H1 (cell line): ENCODE results near the gene NADSYN1. TPM values are rescaled to one million over a fixed set of nuclear protein-coding genes. Genes with fewer than 3 reads are reported as not detected.

Source experiments
- CTCF ChIA-PET: fragments of 300-600 bp; sonication (Branson Sonifier 250); formaldehyde crosslinking; loops from one replicate; lab custom pipeline; 2021; ENCODE audit not compliant: partially characterized antibody; lab: Charles Lee
- POLR2A ChIA-PET: fragments of 300-600 bp; sonication (Branson Sonifier 250); formaldehyde crosslinking; loops from one replicate; lab custom pipeline; 2021; ENCODE audit warnings: inconsistent platforms; ENCODE audit not compliant: partially characterized antibody; lab: Charles Lee
- DNase-seq, 2 experiments: peaks; one replicate each; pipeline versions ENCODE4 v3.0.0 to v3.0.0-alpha.2; 2010 to 2022; ENCODE audit warnings: low spot score in 2 of 2, low read depth in 1 of 2, mixed read lengths in 1 of 2
- FAIRE-seq: peaks from 2 replicates; lab custom pipeline; 2011; peaks lifted over from hg19 to GRCh38; lab: Jason Lieb, UNC
- H2AFZ ChIP-seq: 2 replicates; pipeline ENCODE4 v1.8.1; 2012; ENCODE audit warnings: low read length, inconsistent platforms
- H2AK5ac ChIP-seq: 2 replicates; pipeline ENCODE4 v1.6.1; 2013; ENCODE audit warnings: low read depth, low read length
- H2BK120ac ChIP-seq: replicated peaks from 2 replicates; pipeline ENCODE3; 2013; ENCODE audit warnings: low read depth, low read length, inconsistent platforms
- H2BK12ac ChIP-seq: 2 replicates; pipeline ENCODE4 v1.6.1; 2013; ENCODE audit warnings: low read depth, low read length
- H2BK15ac ChIP-seq: 2 replicates; pipeline ENCODE4 v1.6.1; 2013; ENCODE audit warnings: low read length
- H2BK20ac ChIP-seq: 2 replicates; pipeline ENCODE4 v1.6.1; 2013; ENCODE audit warnings: low read length
- H2BK5ac ChIP-seq: 2 replicates; pipeline ENCODE4 v1.6.1; 2013; ENCODE audit warnings: low read depth, low read length
- H3K14ac ChIP-seq: 2 replicates; pipeline ENCODE4 v1.6.1; 2013; ENCODE audit warnings: inconsistent platforms; ENCODE audit not compliant: insufficient read length
- H3K18ac ChIP-seq: 2 replicates; pipeline ENCODE4 v1.6.1; 2013; ENCODE audit warnings: low read length; ENCODE audit errors: extremely low read depth
- H3K23ac ChIP-seq: 2 replicates; pipeline ENCODE4 v1.6.1; 2013; ENCODE audit warnings: inconsistent platforms; ENCODE audit not compliant: insufficient read length
- H3K23me2 ChIP-seq: 2 replicates; pipeline ENCODE4 v1.6.1; 2013; ENCODE audit warnings: low read depth, low read length
- H3K27ac ChIP-seq: 2 replicates; pipeline ENCODE4 v1.6.1; 2011; ENCODE audit warnings: low read depth, low read length, inconsistent platforms
- H3K27me3 ChIP-seq, 4 experiments: replicated peaks in 1 of 4; 1 replicate in 1 of 4; 2 replicates in 3 of 4; pipeline versions ENCODE4 v1.6.1 to v1.8.1; 2011 to 2013; ENCODE audit warnings: low read length in 3 of 4, mild to moderate bottlenecking in 3 of 4, inconsistent platforms in 2 of 4, mixed read lengths in 2 of 4, moderate library complexity in 1 of 4; ENCODE audit not compliant: control insufficient read depth in 3 of 4, insufficient read depth in 3 of 4; ENCODE audit errors: extremely low read depth in 1 of 4
- H3K36me3 ChIP-seq, 4 experiments: 2 replicates each; pipeline versions ENCODE4 v1.6.1 to v1.8.1; 2011 to 2013; ENCODE audit warnings: mild to moderate bottlenecking in 4 of 4, low read length in 3 of 4, moderate library complexity in 2 of 4, control low read depth in 1 of 4, inconsistent platforms in 1 of 4; ENCODE audit not compliant: insufficient read depth in 4 of 4, control insufficient read depth in 2 of 4
- H3K4ac ChIP-seq: replicated peaks from 2 replicates; pipeline ENCODE3; 2013; ENCODE audit warnings: low read length, low read depth, mixed read lengths, inconsistent platforms; ENCODE audit not compliant: insufficient read length
- H3K4me1 ChIP-seq, 4 experiments: replicated peaks in 1 of 4; 1 replicate in 1 of 4; 2 replicates in 3 of 4; pipeline versions ENCODE4 v1.6.1 to v1.8.1; 2011 to 2013; ENCODE audit warnings: low read length in 3 of 4, inconsistent platforms in 2 of 4, mixed read lengths in 1 of 4; ENCODE audit not compliant: insufficient read depth in 4 of 4, control insufficient read depth in 3 of 4
- H3K4me2 ChIP-seq, 2 experiments: 2 replicates each; pipeline versions ENCODE4 v1.6.1 to v1.8.1; 2011 to 2013; ENCODE audit warnings: low read depth in 2 of 2, low read length in 2 of 2, control low read depth in 1 of 2, inconsistent platforms in 1 of 2, mild to moderate bottlenecking in 1 of 2; ENCODE audit not compliant: insufficient read depth in 1 of 2
- H3K4me3 ChIP-seq, 4 experiments: fragments of 200-600, 300-600 bp in 1 of 4; sonication (generic), shearing (Covaris generic), sonication (Bioruptor Twin) in 1 of 4; 2 replicates each; pipeline versions ENCODE4 v1.5.1 to v1.8.1; 2011 to 2016; ENCODE audit warnings: low read length in 4 of 4, low read depth in 3 of 4, control low read depth in 2 of 4, inconsistent platforms in 2 of 4, mild to moderate bottlenecking in 2 of 4, mixed read lengths in 1 of 4, moderate library complexity in 1 of 4; ENCODE audit not compliant: insufficient read depth in 2 of 4; ENCODE audit errors: extremely low read depth in 1 of 4
- H3K56ac ChIP-seq: replicated peaks from 2 replicates; pipeline ENCODE3; 2013; ENCODE audit warnings: low read depth, mild to moderate bottlenecking, mixed read lengths, low read length, inconsistent platforms; ENCODE audit not compliant: insufficient read length
- H3K79me1 ChIP-seq: 2 replicates; pipeline ENCODE4 v1.6.1; 2013; ENCODE audit warnings: low read depth, low read length, control low read depth
- H3K79me2 ChIP-seq, 2 experiments: 2 replicates each; pipeline versions ENCODE4 v1.6.1 to v1.8.1; 2012 to 2013; ENCODE audit warnings: low read length in 2 of 2, mild to moderate bottlenecking in 2 of 2, inconsistent platforms in 1 of 2; ENCODE audit not compliant: insufficient read depth in 2 of 2, control insufficient read depth in 1 of 2
- H3K9ac ChIP-seq, 4 experiments: replicated peaks in 1 of 4; 1 replicate in 1 of 4; 2 replicates in 3 of 4; pipeline versions ENCODE4 v1.6.1 to v1.8.1; 2011 to 2013; ENCODE audit warnings: low read depth in 3 of 4, low read length in 3 of 4, control low read depth in 2 of 4, mild to moderate bottlenecking in 2 of 4, moderate library complexity in 2 of 4, inconsistent platforms in 1 of 4; ENCODE audit errors: extremely low read depth in 1 of 4
- H3K9me3 ChIP-seq, 2 experiments: 2 replicates each; pipeline versions ENCODE4 v1.6.1 to v1.8.1; 2012 to 2013; ENCODE audit warnings: mild to moderate bottlenecking in 2 of 2, moderate library complexity in 2 of 2, control low read depth in 1 of 2, inconsistent platforms in 1 of 2, low read depth in 1 of 2, low read length in 1 of 2, mixed read lengths in 1 of 2; ENCODE audit not compliant: insufficient read depth in 2 of 2
- H4K20me1 ChIP-seq, 2 experiments: replicated peaks in 1 of 2; 2 replicates each; pipeline versions ENCODE3 to v1.8.1; 2011 to 2013; ENCODE audit warnings: inconsistent platforms in 2 of 2, low read length in 2 of 2, mild to moderate bottlenecking in 1 of 2; ENCODE audit not compliant: insufficient read depth in 2 of 2, control insufficient read depth in 1 of 2
- H4K5ac ChIP-seq: 2 replicates; pipeline ENCODE4 v1.6.1; 2013; ENCODE audit warnings: low read length, low read depth, mixed read lengths, inconsistent platforms; ENCODE audit not compliant: insufficient read length
- H4K8ac ChIP-seq: 2 replicates; pipeline ENCODE4 v1.8.0; 2013; ENCODE audit warnings: mild to moderate bottlenecking, moderate library complexity, low read length, inconsistent platforms; ENCODE audit not compliant: insufficient read depth; ENCODE audit errors: extremely low read depth
- H4K91ac ChIP-seq: replicated peaks from 2 replicates; pipeline ENCODE3; 2013; ENCODE audit warnings: low read length, mixed read lengths, inconsistent platforms; ENCODE audit not compliant: insufficient read length
- BRCA1 ChIP-seq: IDR thresholded peaks from 2 replicates; pipeline ENCODE4 v1.6.1; 2012; ENCODE audit warnings: low read depth, low read length, improper control_type of control experiment
- CEBPB ChIP-seq: IDR thresholded peaks from 2 replicates; pipeline ENCODE4 v1.6.1; 2012; ENCODE audit warnings: low read depth, low read length
- CHD1 ChIP-seq: IDR thresholded peaks from 2 replicates; pipeline ENCODE4 v1.6.1; 2012; ENCODE audit warnings: low read depth, low read length, improper control_type of control experiment
- EP300 ChIP-seq, 2 experiments: IDR thresholded peaks; 1 replicate in 1 of 2; 2 replicates in 1 of 2; pipeline ENCODE4 v1.6.1; 2011 to 2012; ENCODE audit warnings: low read depth in 2 of 2, low read length in 2 of 2, mild to moderate bottlenecking in 2 of 2, borderline replicate concordance in 1 of 2, inconsistent platforms in 1 of 2, moderate library complexity in 1 of 2
- KDM5A ChIP-seq: fragments of 200-600 bp; IDR thresholded peaks from 2 replicates; pipeline ENCODE4 v1.7.1; 2012; ENCODE audit warnings: mild to moderate bottlenecking, low read length, inconsistent platforms, mixed read lengths
- MAFK ChIP-seq: IDR thresholded peaks from 2 replicates; pipeline ENCODE4 v1.6.1; 2012; ENCODE audit warnings: low read depth, mild to moderate bottlenecking, improper control_type of control experiment, low read length
- RFX5 ChIP-seq: IDR thresholded peaks from 2 replicates; pipeline ENCODE4 v1.6.1; 2011; ENCODE audit warnings: low read depth, low read length, improper control_type of control experiment, borderline replicate concordance
- RXRA ChIP-seq: IDR thresholded peaks from 2 replicates; pipeline ENCODE4 v1.6.1; 2011; ENCODE audit warnings: low read depth, mild to moderate bottlenecking, low read length, moderate library complexity; ENCODE audit not compliant: insufficient read depth
- SAP30 ChIP-seq: fragments of 300-600 bp; sonication (generic); IDR thresholded peaks from 2 replicates; pipeline ENCODE4 v1.7.1; 2012; ENCODE audit warnings: low read length, moderate library complexity, mild to moderate bottlenecking, inconsistent platforms; ENCODE audit not compliant: insufficient read depth, insufficient replicate concordance
- SIN3A ChIP-seq, 2 experiments: IDR thresholded peaks in 1 of 2; conservative IDR thresholded peaks in 1 of 2; 2 replicates each; pipeline ENCODE4 v1.6.1; 2011 to 2012; ENCODE audit warnings: low read length in 2 of 2, improper control_type of control experiment in 1 of 2, low read depth in 1 of 2, mild to moderate bottlenecking in 1 of 2
- TAF7 ChIP-seq: optimal IDR thresholded peaks from 2 replicates; pipeline ENCODE3; 2011; ENCODE audit warnings: low read depth, mild to moderate bottlenecking, inconsistent platforms, low read length, moderate library complexity, borderline replicate concordance
- TCF12 ChIP-seq: IDR thresholded peaks from 2 replicates; pipeline ENCODE4 v1.6.1; 2011; ENCODE audit warnings: low read depth, mild to moderate bottlenecking, low read length
- USF2 ChIP-seq: IDR thresholded peaks from 2 replicates; pipeline ENCODE4 v1.6.1; 2011; ENCODE audit warnings: low read length, improper control_type of control experiment
- WGBS, 2 experiments: shearing (Covaris generic) in 1 of 2; methylation state at CpG; one replicate each; pipeline versions ENCODE4 v1.1.6 to v1.1.7; 2013 to 2015; ENCODE audit warnings: low lambda C conversion rate in 2 of 2, mixed read lengths in 2 of 2, inconsistent platforms in 1 of 2, low coverage in 1 of 2, missing lambda C conversion rate in 1 of 2; ENCODE audit not compliant: insufficient replicate concordance in 2 of 2, insufficient coverage in 1 of 2, insufficient read length in 1 of 2; ENCODE audit errors: extremely low coverage in 1 of 2, missing lambda C conversion rate in 1 of 2; 5-methylcytosine and 5-hydroxymethylcytosine counted together
- polyA plus RNA-seq, 7 experiments: library from polyadenylated mRNA; depleted of rRNA in 3 of 7; stranded (reverse) in 5 of 7; unstranded in 2 of 7; fragments of >200 nt in 5 of 7; fragments of 200-250 nt in 2 of 7; gene quantifications; 1 replicate in 5 of 7; 2 replicates in 1 of 7; 4 replicates in 1 of 7; pipeline versions ENCODE4 v1.2.1 to v1.2.3, GENCODE V29; 2011 to 2013; ENCODE audit warnings: missing spikeins in 2 of 7, mixed read lengths in 2 of 7
- total RNA-seq: library from RNA; stranded (reverse); fragmentation: NEBNext Ultra II Directional; extraction: Animal tissue kit (Norgen Biotek cat#: 25700); gene quantifications from 2 replicates; pipeline ENCODE4 v1.2.1, GENCODE V29; 2021

The NADSYN1 gene
- total and polyA plus RNA-seq, 2 of the 8 experiments (the other 6 are each of a cell fraction or from before 2014, with no cell fraction given) = 38.3 to 38.6 TPM

- POLR2A ChIA-PET = no interaction called here
- Histone ChIP-seq H3K4me3 (no peak overlapping the region), H3K9ac (no peak overlapping the region), H3K9me3 (no peaks in the 10 kb centered on the region; a peak in 1 of 4 replicates), H3K23me2 (no peaks in the 10 kb centered on the region), H2AK5ac (no peak overlapping the region), H3K27me3 (no peaks in the 10 kb centered on the region), H3K4me2 (no peak overlapping the region), H2BK120ac (no peak overlapping the region), H3K4ac (no peak overlapping the region), H2BK15ac (no peak overlapping the region), H3K36me3 (no peaks in the 10 kb centered on the region), H3K23ac (no peak overlapping the region), H4K20me1 (no peaks in the 10 kb centered on the region), H2AFZ (no peak overlapping the region), H3K56ac (no peak overlapping the region), H3K4me1 (no peaks in the 10 kb centered on the region; a peak in 1 of 7 replicates), H2BK20ac (no peak overlapping the region), H2BK5ac (no peak overlapping the region), H4K8ac (no peak overlapping the region), H3K14ac (no peak overlapping the region), H4K91ac (no peak overlapping the region), H2BK12ac (no peak overlapping the region), H4K5ac (no peak overlapping the region), H3K79me1 (no peaks in the 10 kb centered on the region)
- FAIRE-seq (no peak), DNase-seq (no peak)
- CTCF ChIA-PET = interaction anchor here (1.8 to 5.6 kb wide), 3 partner anchors 14 to 38 kb away, joined by 5 to 28 read pairs (median 11); no protein-coding TSS in a partner anchor
- 93% methylated on average over 7 of the region's 7 CpGs; no CpG with 5 or more reads in 1 of the 2 experiments for WGBS, 2 experiments
- no peak for TF ChIP-seq RFX5
- no peak for TF ChIP-seq MAFK
- TF ChIP-seq KDM5A = no peak
- TF ChIP-seq CEBPB = no peak
- TF ChIP-seq TCF12 = no peak
- TF ChIP-seq TAF7 = no peak
- no peak for TF ChIP-seq BRCA1
- no peak for TF ChIP-seq SIN3A (conservative IDR thresholded peaks at IDR 0.05 in 1 of 2, IDR thresholded peaks at IDR 0.05 in 1 of 2; ENCODE audit: low read depth in 1 of 2, low read length in 2 of 2)
- no peak for TF ChIP-seq CHD1
- no peak for TF ChIP-seq EP300 (IDR thresholded peaks at IDR 0.05; ENCODE audit: borderline replicate concordance in 1 of 2, low read depth in 2 of 2, low read length in 2 of 2)
- no peak for TF ChIP-seq USF2
- no peak for TF ChIP-seq RXRA
- TF ChIP-seq SAP30 = no peak
- TF ChIP-seq, all 59 proteins: peak for 0
- H3K18ac ChIP-seq = no peak overlapping the region
- no peaks in the 10 kb centered on the region for H3K79me2 ChIP-seq
- H3K27ac ChIP-seq = no peak overlapping the region
These were observed 89.4 kb downstream of the NADSYN1 start for GRCh38 chr11:71542382-71542781.
